Prostate gland (tissue), 2 donors: Measurements from ENCODE around the gene OPRD1. TPM values are rescaled to one million over a fixed set of nuclear protein-coding genes. Genes with fewer than 3 reads are reported as not detected.

Source experiments
- DNase-seq: peaks from one replicate; pipeline ENCODE4 v3.0.0-alpha.2; 2019; ENCODE audit warnings: low spot score
- H3K27ac ChIP-seq, 2 donors: fragments of 200-600 bp; sonication (generic); 2 replicates each; pipeline ENCODE4 v1.5.1; 2017 to 2019
- H3K27me3 ChIP-seq: fragments of 200-600 bp; sonication (generic); replicated peaks from 2 replicates; pipeline ENCODE4 v1.5.1; 2019; ENCODE audit not compliant: insufficient read depth
- H3K36me3 ChIP-seq, 2 donors: fragments of 200-600 bp; sonication (generic); 1 replicate in 1 of 2; 2 replicates in 1 of 2; pipeline versions ENCODE4 v1.5.1 to v1.8.1; 2017 to 2019
- H3K4me1 ChIP-seq: fragments of 200-600 bp; sonication (generic); replicated peaks from 2 replicates; pipeline ENCODE4 v1.5.1; 2019
- H3K4me3 ChIP-seq, 2 donors: fragments of 200-600 bp; sonication (generic); 2 replicates each; pipeline ENCODE4 v1.5.1; 2017 to 2019
- H3K9me3 ChIP-seq: fragments of 200-600 bp; sonication (generic); 2 replicates; pipeline ENCODE4 v1.5.1; 2017
- POLR2A ChIP-seq: fragments of 450-650 bp; IDR thresholded peaks from one replicate; pipeline ENCODE4 v1.6.1; 2016; ENCODE audit warnings: antibody characterized with exemption, mild to moderate bottlenecking
- POLR2AphosphoS5 ChIP-seq: sonication (generic); formaldehyde crosslinking; IDR thresholded peaks from one replicate; pipeline ENCODE4 v1.6.1; 2017; ENCODE audit warnings: antibody characterized with exemption
- WGBS: methylation state at CpG from one replicate; pipeline ENCODE4 v1.1.5; 2018; 5-methylcytosine and 5-hydroxymethylcytosine counted together
- intact Hi-C: fragments of 100-400 bp; cut with DNase I; formaldehyde crosslinking; loops from one replicate; pipeline ENCODE4 v1.14.2; 2022
- total RNA-seq, 2 donors: library from RNA; depleted of rRNA; stranded (reverse); fragments of >200 nt; gene quantifications; one replicate each; pipeline ENCODE4 v1.1.0, GENCODE V29; 2016
- TF ChIP-seq, protein P1 (sequence below), 4 experiments: fragments of 200-600 bp in 2 of 4; fragments of 450-650 bp in 2 of 4; sonication (generic) in 2 of 4; IDR thresholded peaks; 1 replicate in 3 of 4; 2 replicates in 1 of 4; pipeline ENCODE4 v1.5.1; 2016 to 2019; ENCODE audit warnings: antibody characterized with exemption in 4 of 4, mild to moderate bottlenecking in 2 of 4, moderate library complexity in 2 of 4

Gene OPRD1
- total RNA-seq, 2 donors from 2014 or later: 0.09 to 0.34 TPM

DNA sequence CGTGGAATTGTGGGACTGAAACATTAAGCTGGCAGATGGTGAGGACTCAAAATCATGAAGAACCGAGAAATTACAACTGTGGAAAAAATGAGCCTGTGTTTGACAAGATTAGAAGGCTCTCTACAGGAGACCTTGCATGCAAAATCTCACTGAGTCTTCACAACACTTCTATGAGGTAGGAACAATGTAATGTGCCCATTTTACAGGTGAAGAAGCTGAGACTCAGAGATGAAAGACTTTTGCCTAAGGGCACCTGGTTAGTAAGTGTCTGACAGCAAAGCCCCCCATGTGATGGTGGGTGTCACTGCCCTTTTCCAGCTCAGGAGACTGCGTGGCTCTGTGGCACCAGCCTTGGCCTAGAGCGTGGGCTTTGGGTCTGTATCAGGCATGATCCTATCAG lies 21.0 kb downstream of the OPRD1 start:
- Histone ChIP-seq H3K4me3 (no peak overlapping the region), H3K27ac (no peak overlapping the region), H3K9me3 (no peaks in the 10 kb centered on the region), H3K36me3 (no peaks in the 10 kb centered on the region), H3K4me1 (no peaks in the 10 kb centered on the region), H3K27me3 (no peaks in the 10 kb centered on the region)
- DNase-seq: no peak
- no peak for TF ChIP-seq POLR2AphosphoS5
- TF ChIP-seq, protein P1, sequence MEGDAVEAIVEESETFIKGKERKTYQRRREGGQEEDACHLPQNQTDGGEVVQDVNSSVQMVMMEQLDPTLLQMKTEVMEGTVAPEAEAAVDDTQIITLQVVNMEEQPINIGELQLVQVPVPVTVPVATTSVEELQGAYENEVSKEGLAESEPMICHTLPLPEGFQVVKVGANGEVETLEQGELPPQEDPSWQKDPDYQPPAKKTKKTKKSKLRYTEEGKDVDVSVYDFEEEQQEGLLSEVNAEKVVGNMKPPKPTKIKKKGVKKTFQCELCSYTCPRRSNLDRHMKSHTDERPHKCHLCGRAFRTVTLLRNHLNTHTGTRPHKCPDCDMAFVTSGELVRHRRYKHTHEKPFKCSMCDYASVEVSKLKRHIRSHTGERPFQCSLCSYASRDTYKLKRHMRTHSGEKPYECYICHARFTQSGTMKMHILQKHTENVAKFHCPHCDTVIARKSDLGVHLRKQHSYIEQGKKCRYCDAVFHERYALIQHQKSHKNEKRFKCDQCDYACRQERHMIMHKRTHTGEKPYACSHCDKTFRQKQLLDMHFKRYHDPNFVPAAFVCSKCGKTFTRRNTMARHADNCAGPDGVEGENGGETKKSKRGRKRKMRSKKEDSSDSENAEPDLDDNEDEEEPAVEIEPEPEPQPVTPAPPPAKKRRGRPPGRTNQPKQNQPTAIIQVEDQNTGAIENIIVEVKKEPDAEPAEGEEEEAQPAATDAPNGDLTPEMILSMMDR (IDR thresholded peaks at IDR 0.05): no peak
- no peak for TF ChIP-seq POLR2A
- intact Hi-C loops: no loop called here
- 79% methylated on average over 4 of the region's 4 CpGs for WGBS

- 82% methylated on average over 7 of the region's 7 CpGs for WGBS
- TF ChIP-seq POLR2AphosphoS5 (no peak), POLR2A (no peak)
- TF ChIP-seq, protein P1 (IDR thresholded peaks at IDR 0.05): no peak
- Histone ChIP-seq H3K27me3 (no peaks in the 10 kb centered on the region), H3K4me3 (no peak overlapping the region), H3K36me3 (no peaks in the 10 kb centered on the region), H3K27ac (no peak overlapping the region), H3K4me1 (no peaks in the 10 kb centered on the region), H3K9me3 (no peaks in the 10 kb centered on the region)
- intact Hi-C loops: no loop called here
- DNase-seq: no peak
These were observed 21.4 kb downstream of the OPRD1 start for GRCh38 chr1:28833381-28833780.

DNA sequence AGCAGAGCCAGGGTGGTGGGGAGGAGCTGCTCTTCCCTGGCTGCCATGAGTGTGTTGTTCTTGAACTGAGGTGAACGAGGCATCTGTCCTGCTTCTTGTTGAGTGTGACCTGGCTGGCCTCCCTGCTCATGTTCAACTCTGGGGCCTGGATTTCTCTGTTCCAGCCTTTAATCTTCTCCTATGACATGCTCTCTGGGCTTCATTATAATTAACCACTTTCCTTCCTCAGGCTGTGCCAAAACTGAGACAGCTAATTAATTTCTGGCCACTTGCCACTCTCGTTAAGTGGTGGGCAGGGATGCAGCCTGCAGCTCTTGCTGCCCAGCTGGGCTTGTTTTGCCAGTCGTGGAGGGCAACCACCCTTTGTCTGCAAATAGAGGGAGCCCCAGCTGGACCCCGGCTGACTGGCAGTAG lies 23.3 kb downstream of the OPRD1 start:
- TF ChIP-seq POLR2AphosphoS5: no peak
- no peak for TF ChIP-seq POLR2A
- TF ChIP-seq, protein P1 (IDR thresholded peaks at IDR 0.05): no peak
- H3K4me3 ChIP-seq: no peak overlapping the region
- no peak overlapping the region for H3K27ac ChIP-seq
- no peak for DNase-seq
- no peaks in the 10 kb centered on the region for H3K27me3 ChIP-seq
- intact Hi-C loops: no loop called here
- H3K4me1 ChIP-seq: no peaks in the 10 kb centered on the region
- H3K36me3 ChIP-seq: no peaks in the 10 kb centered on the region
- H3K9me3 ChIP-seq: no peaks in the 10 kb centered on the region
- 27% methylated on average over 4 of the region's 4 CpGs for WGBS

DNA sequence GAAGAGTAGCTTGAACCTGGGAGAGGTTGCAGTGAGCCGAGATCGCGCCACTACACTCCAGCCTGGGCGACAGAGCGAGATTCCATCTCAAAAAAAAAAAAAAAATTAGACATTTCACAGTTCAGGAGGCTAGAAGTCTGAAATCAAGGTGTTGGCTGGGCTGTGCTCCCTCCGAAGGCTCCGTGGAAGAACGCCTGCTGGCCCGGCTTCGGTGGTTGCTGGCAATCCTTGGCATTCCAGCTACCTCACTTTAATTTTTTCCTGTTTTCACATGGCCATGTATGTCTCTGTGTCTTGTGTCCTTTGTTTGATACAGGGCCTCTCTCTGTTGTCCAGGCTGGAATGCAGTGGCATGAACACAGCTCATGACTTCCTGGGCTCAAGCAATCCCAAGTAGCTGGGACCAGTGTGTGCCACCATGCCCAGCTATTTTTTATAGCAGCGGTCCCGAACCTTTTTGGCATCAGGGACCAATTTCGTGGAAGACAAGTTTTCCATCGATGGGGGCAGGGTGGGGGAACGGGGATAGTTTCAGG lies 24.5 kb downstream of the OPRD1 start:
- intact Hi-C loops: no loop called here
- no peak for DNase-seq
- Histone ChIP-seq H3K27me3 (no peaks in the 10 kb centered on the region), H3K27ac (no peak overlapping the region), H3K9me3 (no peaks in the 10 kb centered on the region), H3K4me3 (no peak overlapping the region), H3K4me1 (no peaks in the 10 kb centered on the region), H3K36me3 (no peaks in the 10 kb centered on the region)
- WGBS: 86% methylated on average over 15 of the region's 15 CpGs
- TF ChIP-seq POLR2A: no peak
- TF ChIP-seq, protein P1 (IDR thresholded peaks at IDR 0.05): no peak
- TF ChIP-seq POLR2AphosphoS5: no peak

DNA sequence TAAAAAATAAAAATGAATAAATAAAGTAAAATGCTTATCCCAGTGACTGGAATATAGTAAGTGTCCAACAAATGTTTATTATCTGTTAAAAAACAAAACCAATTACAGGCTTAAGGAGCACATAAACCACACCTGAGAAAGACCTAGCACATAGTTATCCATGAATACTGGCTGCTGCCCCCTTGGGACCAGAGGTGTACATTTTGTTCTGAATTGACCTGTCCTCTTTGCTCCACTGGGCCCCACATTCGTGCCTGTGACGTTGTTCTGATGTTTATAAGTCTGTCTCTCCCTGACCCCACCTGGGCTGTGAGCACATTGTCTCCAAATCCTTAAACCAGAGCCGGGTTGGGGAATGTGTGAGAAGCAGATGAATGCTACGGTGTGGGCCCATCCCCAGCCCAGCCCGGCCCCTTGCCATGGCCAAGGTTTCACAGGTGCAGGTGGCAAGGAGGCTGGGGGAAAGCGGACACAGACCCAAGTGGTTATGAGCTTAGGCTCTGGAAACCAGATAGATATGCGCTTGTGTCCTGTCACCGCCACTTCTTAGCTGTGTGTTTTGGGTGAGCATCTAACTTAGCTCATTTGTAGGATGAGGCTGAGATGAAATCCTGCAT lies 29.1 kb downstream of the OPRD1 start:
- Histone ChIP-seq H3K9me3 (no peaks in the 10 kb centered on the region), H3K4me1 (no peaks in the 10 kb centered on the region), H3K36me3 (no peaks in the 10 kb centered on the region), H3K27me3 (no peaks in the 10 kb centered on the region), H3K4me3 (no peak overlapping the region), H3K27ac (no peak overlapping the region)
- intact Hi-C loops: no loop called here
- WGBS: 85% methylated on average over 8 of the region's 8 CpGs
- no peak for DNase-seq
- TF ChIP-seq, protein P1 (IDR thresholded peaks at IDR 0.05): no peak
- TF ChIP-seq POLR2AphosphoS5 (no peak), POLR2A (no peak)
